Erythroblast (primary cell): ENCODE results near the gene TRPC4AP.

Experiments used
- GATA1 ChIP-seq: IDR thresholded peaks from 2 replicates; pipeline ENCODE4 v1.6.1; 2011; ENCODE audit warnings: low read depth, mild to moderate bottlenecking, control low read depth, low read length, moderate library complexity
- POLR2A ChIP-seq: IDR thresholded peaks from 2 replicates; pipeline ENCODE4 v1.6.1; 2011; ENCODE audit warnings: mild to moderate bottlenecking, low read length

- TF ChIP-seq POLR2A, result no peak
- no peak for TF ChIP-seq GATA1
Observed at GRCh38 chr20:34986311-34987287, 106.0 kb downstream of the TRPC4AP start.
